ENCODE data around the gene TCF12.

Gene TCF12

GRCh38 chr15:57290826-57291225 lies 372.4 kb downstream of the TCF12 start:
- no peak overlapping the region for H3K4me3 ChIP-seq (ENCODE audit: low read depth, low read length)
- CTCF ChIA-PET = interaction anchor here (0.7 kb wide), 1 partner anchor 50 kb away, joined by 3 read pairs; no protein-coding TSS in a partner anchor
- TF ChIP-seq, protein P1, sequence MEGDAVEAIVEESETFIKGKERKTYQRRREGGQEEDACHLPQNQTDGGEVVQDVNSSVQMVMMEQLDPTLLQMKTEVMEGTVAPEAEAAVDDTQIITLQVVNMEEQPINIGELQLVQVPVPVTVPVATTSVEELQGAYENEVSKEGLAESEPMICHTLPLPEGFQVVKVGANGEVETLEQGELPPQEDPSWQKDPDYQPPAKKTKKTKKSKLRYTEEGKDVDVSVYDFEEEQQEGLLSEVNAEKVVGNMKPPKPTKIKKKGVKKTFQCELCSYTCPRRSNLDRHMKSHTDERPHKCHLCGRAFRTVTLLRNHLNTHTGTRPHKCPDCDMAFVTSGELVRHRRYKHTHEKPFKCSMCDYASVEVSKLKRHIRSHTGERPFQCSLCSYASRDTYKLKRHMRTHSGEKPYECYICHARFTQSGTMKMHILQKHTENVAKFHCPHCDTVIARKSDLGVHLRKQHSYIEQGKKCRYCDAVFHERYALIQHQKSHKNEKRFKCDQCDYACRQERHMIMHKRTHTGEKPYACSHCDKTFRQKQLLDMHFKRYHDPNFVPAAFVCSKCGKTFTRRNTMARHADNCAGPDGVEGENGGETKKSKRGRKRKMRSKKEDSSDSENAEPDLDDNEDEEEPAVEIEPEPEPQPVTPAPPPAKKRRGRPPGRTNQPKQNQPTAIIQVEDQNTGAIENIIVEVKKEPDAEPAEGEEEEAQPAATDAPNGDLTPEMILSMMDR (IDR thresholded peaks at IDR 0.05; ENCODE audit: insufficient read depth, low read length, missing control alignments) = no peak
- POLR2A ChIA-PET = no interaction called here
- DNase-seq (ENCODE audit: low read depth, low spot score) = no peak

DNA sequence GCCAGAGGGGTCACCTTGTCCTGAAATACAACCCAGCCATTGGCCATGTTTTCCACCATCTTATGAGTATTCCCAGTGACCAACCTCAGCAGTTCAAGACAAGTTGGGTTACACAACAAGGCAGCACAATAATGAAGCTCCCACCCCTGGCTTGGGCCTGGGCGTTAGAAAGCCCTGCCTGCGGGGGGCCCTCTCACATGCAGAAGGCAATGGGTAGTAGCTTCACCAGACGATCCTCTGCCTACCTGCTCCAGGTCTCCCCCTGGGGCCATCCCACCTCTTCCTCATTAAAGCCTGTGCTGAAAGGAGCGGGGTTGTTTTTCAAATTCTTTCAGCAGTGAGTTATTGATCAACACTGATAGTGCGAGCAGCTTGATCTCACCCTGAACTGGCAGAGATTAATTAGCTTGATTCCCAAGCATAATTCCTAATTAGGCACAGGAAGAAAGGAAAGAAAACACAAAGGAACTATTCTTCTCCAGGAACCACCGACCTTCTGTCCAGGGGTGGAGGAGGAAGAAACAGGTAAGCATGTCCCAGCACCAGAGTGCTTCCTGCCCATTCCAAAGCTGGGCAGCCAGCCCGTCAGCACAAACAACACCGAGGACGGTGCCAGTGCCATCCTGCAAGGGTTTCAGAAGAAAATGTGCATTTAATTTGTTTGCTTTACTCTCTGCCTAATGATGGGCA lies 378.2 kb downstream of the TCF12 start:
- no peak overlapping the region for H3K4me3 ChIP-seq (ENCODE audit: low read depth, low read length)
- no peak for DNase-seq (ENCODE audit: low read depth, low spot score)
- TF ChIP-seq, protein P1 (IDR thresholded peaks at IDR 0.05; ENCODE audit: insufficient read depth, low read length, missing control alignments) = no peak
- CTCF ChIA-PET = interaction anchor here (3.4 to 3.5 kb wide), 2 partner anchors 10 to 150 kb away, joined by 16 to 39 read pairs; no protein-coding TSS in a partner anchor
- POLR2A ChIA-PET = no interaction called here

DNA sequence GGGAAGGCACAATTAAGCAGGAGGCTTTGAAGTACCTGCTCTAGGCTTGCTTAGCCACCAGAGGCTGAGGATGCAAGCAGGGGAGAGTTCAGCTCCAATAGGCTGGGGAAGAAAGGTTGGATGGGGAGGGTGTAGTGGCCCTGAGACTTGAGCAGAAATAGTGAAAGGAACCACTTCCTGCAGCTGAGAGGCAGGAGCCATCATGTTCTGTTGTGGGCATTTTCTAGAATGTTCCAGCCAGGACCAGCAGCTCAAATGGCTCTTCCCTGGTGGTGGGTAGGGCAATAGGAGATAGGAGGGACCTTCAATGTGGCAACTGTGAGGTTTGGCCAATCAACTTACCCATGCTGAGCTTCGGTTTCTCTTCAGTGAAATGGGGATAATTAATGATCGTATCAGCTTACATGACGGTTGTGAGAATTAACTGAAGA lies 378.7 kb downstream of the TCF12 start:
- DNase-seq (ENCODE audit: low read depth, low spot score) = no peak
- CTCF ChIA-PET = interaction anchor here (0.8 to 3.5 kb wide), 3 partner anchors 10 to 806 kb away, joined by 3 to 39 read pairs (median 16); no protein-coding TSS in a partner anchor
- TF ChIP-seq, protein P1 (IDR thresholded peaks at IDR 0.05; ENCODE audit: insufficient read depth, low read length, missing control alignments) = no peak
- POLR2A ChIA-PET = no interaction called here
- no peak overlapping the region for H3K4me3 ChIP-seq (ENCODE audit: low read depth, low read length)

DNA sequence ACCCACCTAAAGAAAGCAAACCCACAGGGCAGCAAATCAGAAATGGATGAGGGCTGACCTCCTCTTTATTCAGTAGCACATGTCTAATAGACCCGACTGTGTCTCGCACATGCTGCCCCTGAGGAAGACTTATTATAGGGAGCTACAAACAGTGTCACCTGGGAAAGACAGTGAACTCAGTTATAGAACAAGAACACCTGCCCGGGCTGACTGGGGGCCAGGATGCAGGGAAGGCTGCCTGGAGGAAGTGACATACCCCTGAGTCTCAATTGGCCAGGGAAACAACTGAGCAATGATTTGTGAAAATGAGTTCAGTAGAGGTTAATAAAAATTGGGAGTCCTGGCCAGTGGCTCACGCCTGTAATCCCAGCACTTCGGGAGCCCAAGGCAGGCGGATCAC lies 379.2 kb downstream of the TCF12 start:
- no peak overlapping the region for H3K4me3 ChIP-seq (ENCODE audit: low read depth, low read length)
- CTCF ChIA-PET = interaction anchor here (0.8 to 3.5 kb wide), 3 partner anchors 9 to 807 kb away, joined by 3 to 39 read pairs (median 16); no protein-coding TSS in a partner anchor
- TF ChIP-seq, protein P1 (IDR thresholded peaks at IDR 0.05; ENCODE audit: insufficient read depth, low read length, missing control alignments) = no peak
- POLR2A ChIA-PET = no interaction called here
- DNase-seq (ENCODE audit: low read depth, low spot score) = no peak

GRCh38 chr15:57298204-57298603 lies 379.8 kb downstream of the TCF12 start:
- TF ChIP-seq, protein P1 (IDR thresholded peaks at IDR 0.05; ENCODE audit: insufficient read depth, low read length, missing control alignments) = no peak
- no peak for DNase-seq (ENCODE audit: low read depth, low spot score)
- CTCF ChIA-PET = interaction anchor here (0.8 to 3.4 kb wide), 2 partner anchors 152 to 807 kb away, joined by 3 to 16 read pairs; no protein-coding TSS in a partner anchor
- H3K4me3 ChIP-seq (ENCODE audit: low read depth, low read length) = no peak overlapping the region
- POLR2A ChIA-PET = no interaction called here

DNA sequence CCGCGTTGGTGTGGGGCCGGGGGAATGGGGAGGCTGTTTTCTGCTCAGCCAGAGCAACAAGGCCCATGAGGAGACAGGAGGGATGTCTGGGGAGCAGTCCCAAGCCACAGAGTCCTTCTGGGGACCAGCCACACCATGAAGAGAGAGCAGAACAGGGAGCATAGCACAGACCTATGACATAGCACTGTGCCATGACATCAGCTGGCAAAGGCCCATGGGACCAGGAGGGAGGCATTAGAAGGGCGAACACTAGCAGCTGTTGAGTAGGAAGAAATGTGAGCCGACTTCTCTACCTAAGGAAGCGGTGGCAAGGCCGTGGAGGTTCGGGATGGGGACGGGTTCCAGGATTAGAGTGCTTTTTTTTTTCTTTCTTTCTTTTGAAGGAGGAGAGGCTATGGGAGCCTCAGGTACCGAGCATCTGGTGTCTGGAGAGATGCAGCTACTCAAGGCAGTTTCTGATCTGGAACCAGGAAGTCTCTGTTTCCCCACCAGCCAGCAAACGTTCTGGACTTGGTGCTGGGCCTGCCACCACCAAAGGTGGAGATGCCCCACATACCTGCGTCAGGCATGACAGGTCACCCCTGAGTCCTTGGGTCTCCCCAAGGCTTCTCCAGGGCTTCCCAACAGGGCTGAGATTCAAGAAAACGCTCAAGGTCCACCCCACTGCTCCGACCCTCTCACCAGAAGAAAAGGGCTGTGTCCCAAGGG lies 380.6 kb downstream of the TCF12 start:
- ChIA-PET POLR2A (no interaction called here), CTCF (interaction anchor here (1.3 kb wide), 1 partner anchor 10 kb away, joined by 3 read pairs; no protein-coding TSS in a partner anchor)
- no peak overlapping the region for H3K4me3 ChIP-seq (ENCODE audit: low read depth, low read length)
- TF ChIP-seq, protein P1 (IDR thresholded peaks at IDR 0.05; ENCODE audit: insufficient read depth, low read length, missing control alignments) = no peak
- DNase-seq (ENCODE audit: low read depth, low spot score) = no peak
